8988T (cell line): Measurements from ENCODE around the gene AGO1.
"Not testable (repeated sequence)": the region's sequence is repeated elsewhere in the genome, so short reads cannot be mapped to it uniquely, and the experiment has no call there.

ENCODE experiments used
- DNase-seq: peaks from one replicate; pipeline ENCODE4 v3.0.0; 2011

The AGO1 gene

GRCh38 chr1:35882945-35883634 is at the start of gene AGO1:
Gene AGO1 (plus strand): TSS chr1:35883209. CDS start chr1:35883422, 213 bp downstream.
- peak; percentile 98 for DNase-seq

GRCh38 chr1:35833395-35833794 is 49.6 kb upstream of the AGO1 start:
- no peak for DNase-seq

GRCh38 chr1:35834218-35834617 is 48.8 kb upstream of the AGO1 start:
- DNase-seq, result no peak

GRCh38 chr1:35835398-35835797 is 47.6 kb upstream of the AGO1 start:
- no peak for DNase-seq

- DNase-seq, result no peak
Observed at GRCh38 chr1:35836734-35837133, 46.3 kb upstream of the AGO1 start.

- DNase-seq, result no peak
Observed at GRCh38 chr1:35838693-35839245, 44.2 kb upstream of the AGO1 start.

GRCh38 chr1:35844826-35845225 is 38.2 kb upstream of the AGO1 start:
- DNase-seq, result no peak

GRCh38 chr1:35845766-35846165 is 37.2 kb upstream of the AGO1 start:
- no peak for DNase-seq

GRCh38 chr1:35847935-35848565 is 35.0 kb upstream of the AGO1 start:
- DNase-seq, result no peak

- DNase-seq, result no peak
Observed at GRCh38 chr1:35850051-35850450, 33.0 kb upstream of the AGO1 start.

- DNase-seq, result no peak
Observed at GRCh38 chr1:35850716-35851115, 32.3 kb upstream of the AGO1 start.

GRCh38 chr1:35851132-35851869 is 31.7 kb upstream of the AGO1 start:
- DNase-seq, result no peak

- no peak for DNase-seq
Observed at GRCh38 chr1:35852241-35852640, 30.8 kb upstream of the AGO1 start.

- DNase-seq, result no peak
Observed at GRCh38 chr1:35854989-35855700, 27.9 kb upstream of the AGO1 start.

- DNase-seq, result no peak
Observed at GRCh38 chr1:35856964-35857363, 26.0 kb upstream of the AGO1 start.

- DNase-seq, result no peak
Observed at GRCh38 chr1:35857830-35858229, 25.2 kb upstream of the AGO1 start.

GRCh38 chr1:35860696-35861095 is 22.3 kb upstream of the AGO1 start:
- DNase-seq, result no peak

- DNase-seq, result no peak
Observed at GRCh38 chr1:35863136-35863535, 19.9 kb upstream of the AGO1 start.

- no peak for DNase-seq
Observed at GRCh38 chr1:35863881-35864625, 19.0 kb upstream of the AGO1 start.

GRCh38 chr1:35864813-35865212 is 18.2 kb upstream of the AGO1 start:
- DNase-seq, result no peak

- no peak for DNase-seq
Observed at GRCh38 chr1:35866991-35867390, 16.0 kb upstream of the AGO1 start.

- not testable (repeated sequence) for DNase-seq
Observed at GRCh38 chr1:35869245-35869950, 13.6 kb upstream of the AGO1 start.
